Measurements from ENCODE around the gene CCDC182.

The CCDC182 gene

GRCh38 chr17:57774872-57775271 is 29.8 kb upstream of the CCDC182 start:
- Histone ChIP-seq H3K36me3 (replicated peaks in 1 of 2; ENCODE audit: control insufficient read depth in 2 of 2, insufficient read depth in 2 of 2, low read length in 2 of 2) (no peaks in the 10 kb centered on the region), H3K18ac (ENCODE audit: low read length) (no peak overlapping the region), H4K8ac (ENCODE audit: low read depth, low read length) (no peak overlapping the region), H3K14ac (ENCODE audit: low read length) (no peak overlapping the region), H3K27me3 (ENCODE audit: control insufficient read depth in 3 of 3, insufficient read depth in 3 of 3, low read depth in 1 of 3, low read length in 3 of 3) (no peaks in the 10 kb centered on the region), H2AK5ac (ENCODE audit: low read depth, low read length) (no peak overlapping the region), H2BK15ac (ENCODE audit: low read length) (no peak overlapping the region), H2BK120ac (ENCODE audit: low read depth, low read length) (no peak overlapping the region), H2AFZ (ENCODE audit: low read length) (no peak overlapping the region), H3K4me2 (ENCODE audit: insufficient read depth, low read length, poor library complexity, severe bottlenecking) (no peak overlapping the region), H3K4ac (ENCODE audit: low read length) (no peak overlapping the region), H3K23ac (ENCODE audit: low read depth, low read length, poor library complexity) (no peak overlapping the region), H3K4me1 (ENCODE audit: control insufficient read depth in 2 of 2, insufficient read depth in 1 of 2, low read depth in 1 of 2, low read length in 2 of 2) (peaks cover 0 to 2% of the 10 kb centered on the region in 2 donors), H3K4me3 (ENCODE audit: low read length in 2 of 2) (no peak overlapping the region), H3K79me1 (ENCODE audit: low read depth, low read length) (no peaks in the 10 kb centered on the region), H3K27ac (replicated peaks; ENCODE audit: low read length) (no peak overlapping the region), H2BK12ac (ENCODE audit: low read length) (no peak overlapping the region), H3K9ac (ENCODE audit: low read depth, low read length, poor library complexity) (no peak overlapping the region), H4K91ac (ENCODE audit: low read depth, low read length, poor library complexity) (no peak overlapping the region), H3K9me3 (replicated peaks in 1 of 2; ENCODE audit: control insufficient read depth in 2 of 2, insufficient read depth in 1 of 2, low read depth in 1 of 2, low read length in 2 of 2) (no peaks in the 10 kb centered on the region), H2BK5ac (ENCODE audit: low read length) (no peak overlapping the region)
- no peak for DNase-seq (ENCODE audit: low spot score)
- WGBS, 2 donors (ENCODE audit: extremely low coverage in 2 of 2, insufficient read length in 2 of 2, insufficient replicate concordance in 1 of 2), result no CpG with 5 or more reads among the region's 4 CpGs

DNA sequence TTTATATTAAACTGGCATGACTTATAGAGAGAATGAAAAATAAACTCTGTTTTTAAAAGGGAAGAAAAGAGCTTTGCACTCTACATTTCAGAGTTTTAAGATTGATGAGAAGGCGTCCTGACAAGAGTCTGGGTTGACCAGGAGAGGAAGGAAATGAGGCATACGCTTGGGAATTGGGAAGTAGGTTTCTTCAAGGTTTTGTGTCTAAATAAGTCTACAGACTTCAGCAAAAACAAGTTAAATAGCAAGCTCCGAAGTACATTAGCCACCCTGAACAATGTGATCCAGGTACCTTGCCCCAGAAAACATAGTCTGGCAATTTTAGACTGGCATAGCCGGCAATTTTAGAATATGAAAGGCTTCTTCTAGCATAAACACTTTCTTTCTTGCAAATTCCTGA is 28.5 kb upstream of the CCDC182 start:
- no CpG with 5 or more reads among the region's 4 CpGs for WGBS, 2 donors (ENCODE audit: extremely low coverage in 2 of 2, insufficient read length in 2 of 2, insufficient replicate concordance in 1 of 2)
- H3K36me3 ChIP-seq (replicated peaks in 1 of 2; ENCODE audit: control insufficient read depth in 2 of 2, insufficient read depth in 2 of 2, low read length in 2 of 2), result no peaks in the 10 kb centered on the region
- no peaks in the 10 kb centered on the region for H3K27me3 ChIP-seq (ENCODE audit: control insufficient read depth in 3 of 3, insufficient read depth in 3 of 3, low read depth in 1 of 3, low read length in 3 of 3)

GRCh38 chr17:57772774-57773173 is 27.7 kb upstream of the CCDC182 start:
- no peak overlapping the region for H3K4me3 ChIP-seq (ENCODE audit: low read length in 2 of 2)
- H3K27me3 ChIP-seq (ENCODE audit: control insufficient read depth in 3 of 3, insufficient read depth in 3 of 3, low read depth in 1 of 3, low read length in 3 of 3), result no peaks in the 10 kb centered on the region
- no peak overlapping the region for H4K8ac ChIP-seq (ENCODE audit: low read depth, low read length)
- no peak overlapping the region for H3K27ac ChIP-seq (replicated peaks; ENCODE audit: low read length)
- no peak overlapping the region for H2BK12ac ChIP-seq (ENCODE audit: low read length)
- H3K18ac ChIP-seq (ENCODE audit: low read length), result peak overlapping the region; percentile 25
- WGBS, 2 donors (ENCODE audit: extremely low coverage in 2 of 2, insufficient read length in 2 of 2, insufficient replicate concordance in 1 of 2), result no CpG with 5 or more reads among the region's 7 CpGs
- H2AFZ ChIP-seq (ENCODE audit: low read length), result no peak overlapping the region
- no peak overlapping the region for H2BK120ac ChIP-seq (ENCODE audit: low read depth, low read length)
- no peak overlapping the region for H2AK5ac ChIP-seq (ENCODE audit: low read depth, low read length)
- peaks cover 0 to 2% of the 10 kb centered on the region in 2 donors for H3K4me1 ChIP-seq (ENCODE audit: control insufficient read depth in 2 of 2, insufficient read depth in 1 of 2, low read depth in 1 of 2, low read length in 2 of 2)
- no peaks in the 10 kb centered on the region for H3K9me3 ChIP-seq (replicated peaks in 1 of 2; ENCODE audit: control insufficient read depth in 2 of 2, insufficient read depth in 1 of 2, low read depth in 1 of 2, low read length in 2 of 2)
- no peak overlapping the region for H3K4ac ChIP-seq (ENCODE audit: low read length)
- H3K79me1 ChIP-seq (ENCODE audit: low read depth, low read length), result no peaks in the 10 kb centered on the region
- H2BK5ac ChIP-seq (ENCODE audit: low read length), result no peak overlapping the region
- no peak overlapping the region for H4K91ac ChIP-seq (ENCODE audit: low read depth, low read length, poor library complexity)
- no peak overlapping the region for H3K14ac ChIP-seq (ENCODE audit: low read length)
- DNase-seq (ENCODE audit: low spot score), result no peak
- no peak overlapping the region for H2BK15ac ChIP-seq (ENCODE audit: low read length)
- no peak overlapping the region for H3K4me2 ChIP-seq (ENCODE audit: insufficient read depth, low read length, poor library complexity, severe bottlenecking)
- no peaks in the 10 kb centered on the region for H3K36me3 ChIP-seq (replicated peaks in 1 of 2; ENCODE audit: control insufficient read depth in 2 of 2, insufficient read depth in 2 of 2, low read length in 2 of 2)
- no peak overlapping the region for H3K9ac ChIP-seq (ENCODE audit: low read depth, low read length, poor library complexity)
- H3K23ac ChIP-seq (ENCODE audit: low read depth, low read length, poor library complexity), result no peak overlapping the region

More for the DNA sequence above, 28.5 kb upstream of the CCDC182 start:
- Histone ChIP-seq H3K9ac (ENCODE audit: low read depth, low read length, poor library complexity) (no peak overlapping the region), H3K27ac (replicated peaks; ENCODE audit: low read length) (no peak overlapping the region), H3K79me1 (ENCODE audit: low read depth, low read length) (no peaks in the 10 kb centered on the region), H2BK15ac (ENCODE audit: low read length) (no peak overlapping the region), H3K23ac (ENCODE audit: low read depth, low read length, poor library complexity) (no peak overlapping the region), H2BK120ac (ENCODE audit: low read depth, low read length) (no peak overlapping the region), H3K4me3 (ENCODE audit: low read length in 2 of 2) (no peak overlapping the region), H3K9me3 (replicated peaks in 1 of 2; ENCODE audit: control insufficient read depth in 2 of 2, insufficient read depth in 1 of 2, low read depth in 1 of 2, low read length in 2 of 2) (no peaks in the 10 kb centered on the region), H4K91ac (ENCODE audit: low read depth, low read length, poor library complexity) (no peak overlapping the region), H2BK5ac (ENCODE audit: low read length) (no peak overlapping the region), H3K14ac (ENCODE audit: low read length) (no peak overlapping the region), H3K18ac (ENCODE audit: low read length) (no peak overlapping the region), H2BK12ac (ENCODE audit: low read length) (no peak overlapping the region), H3K4me2 (ENCODE audit: insufficient read depth, low read length, poor library complexity, severe bottlenecking) (no peak overlapping the region), H4K8ac (ENCODE audit: low read depth, low read length) (no peak overlapping the region), H3K4me1 (ENCODE audit: control insufficient read depth in 2 of 2, insufficient read depth in 1 of 2, low read depth in 1 of 2, low read length in 2 of 2) (peaks cover 0 to under 1% of the 10 kb centered on the region in 2 donors), H3K4ac (ENCODE audit: low read length) (no peak overlapping the region), H2AK5ac (ENCODE audit: low read depth, low read length) (no peak overlapping the region), H2AFZ (ENCODE audit: low read length) (no peak overlapping the region)
- no peak for DNase-seq (ENCODE audit: low spot score)

DNA sequence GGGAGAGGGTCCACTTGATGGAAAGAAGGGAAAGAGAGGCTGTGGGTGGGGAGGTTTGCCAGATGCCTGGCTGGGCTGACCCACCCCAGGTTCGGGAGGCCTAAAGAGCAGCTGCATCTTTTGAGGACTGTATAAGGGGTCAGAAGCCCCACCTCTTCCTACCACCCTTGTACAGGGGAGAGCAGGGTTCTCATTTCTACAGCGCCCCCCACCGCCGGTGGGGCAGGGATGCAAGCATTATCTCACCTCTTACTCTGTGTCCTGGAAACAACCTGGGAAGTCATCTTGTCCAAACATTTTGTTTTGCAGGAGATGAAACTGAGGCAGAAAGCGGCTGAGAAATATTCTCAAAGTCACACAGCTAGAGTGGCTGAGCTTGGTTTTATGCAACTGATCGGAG is 22.5 kb upstream of the CCDC182 start:
- no peak overlapping the region for H2BK5ac ChIP-seq (ENCODE audit: low read length)
- no peak for DNase-seq (ENCODE audit: low spot score)
- H3K4me1 ChIP-seq (ENCODE audit: control insufficient read depth in 2 of 2, insufficient read depth in 1 of 2, low read depth in 1 of 2, low read length in 2 of 2), result peaks cover 11 to 15% of the 10 kb centered on the region in 2 donors
- H3K27ac ChIP-seq (replicated peaks; ENCODE audit: low read length), result no peak overlapping the region
- no peak overlapping the region for H2AFZ ChIP-seq (ENCODE audit: low read length)
- no peaks in the 10 kb centered on the region for H3K27me3 ChIP-seq (ENCODE audit: control insufficient read depth in 3 of 3, insufficient read depth in 3 of 3, low read depth in 1 of 3, low read length in 3 of 3)
- H2AK5ac ChIP-seq (ENCODE audit: low read depth, low read length), result no peak overlapping the region
- no peaks in the 10 kb centered on the region for H3K9me3 ChIP-seq (replicated peaks in 1 of 2; ENCODE audit: control insufficient read depth in 2 of 2, insufficient read depth in 1 of 2, low read depth in 1 of 2, low read length in 2 of 2)
- no peak overlapping the region for H3K18ac ChIP-seq (ENCODE audit: low read length)
- H3K23ac ChIP-seq (ENCODE audit: low read depth, low read length, poor library complexity), result no peak overlapping the region
- H3K4me2 ChIP-seq (ENCODE audit: insufficient read depth, low read length, poor library complexity, severe bottlenecking), result no peak overlapping the region
- H3K4ac ChIP-seq (ENCODE audit: low read length), result no peak overlapping the region
- no peak overlapping the region for H2BK15ac ChIP-seq (ENCODE audit: low read length)
- no peak overlapping the region for H4K91ac ChIP-seq (ENCODE audit: low read depth, low read length, poor library complexity)
- H3K4me3 ChIP-seq (ENCODE audit: low read length in 2 of 2), result no peak overlapping the region
- no CpG with 5 or more reads among the region's 6 CpGs for WGBS, 2 donors (ENCODE audit: extremely low coverage in 2 of 2, insufficient read length in 2 of 2, insufficient replicate concordance in 1 of 2)
- H3K79me1 ChIP-seq (ENCODE audit: low read depth, low read length), result no peaks in the 10 kb centered on the region
- H2BK120ac ChIP-seq (ENCODE audit: low read depth, low read length), result peak overlapping the region; percentile 14
- H3K14ac ChIP-seq (ENCODE audit: low read length), result no peak overlapping the region
- H3K9ac ChIP-seq (ENCODE audit: low read depth, low read length, poor library complexity), result no peak overlapping the region
- no peaks in the 10 kb centered on the region for H3K36me3 ChIP-seq (replicated peaks in 1 of 2; ENCODE audit: control insufficient read depth in 2 of 2, insufficient read depth in 2 of 2, low read length in 2 of 2)
- H4K8ac ChIP-seq (ENCODE audit: low read depth, low read length), result no peak overlapping the region
- H2BK12ac ChIP-seq (ENCODE audit: low read length), result no peak overlapping the region
